HEK293T (cell line): ENCODE results near the gene CDH6.

Experiments used
- CTCF ChIA-PET: fragments of 350-600 bp; formaldehyde crosslinking; extraction: SDS; loops from one replicate; lab custom pipeline; 2021; ENCODE audit warnings: antibody characterized with exemption, inconsistent platforms; lab: Yijun Ruan, JAX
- POLR2A ChIA-PET: fragments of 350-600 bp; formaldehyde crosslinking; extraction: SDS; loops from one replicate; lab custom pipeline; 2020; ENCODE audit warnings: antibody characterized with exemption, inconsistent platforms; lab: Yijun Ruan, JAX
- DNase-seq: peaks from one replicate; pipeline ENCODE4 v3.0.0; 2012; ENCODE audit warnings: mixed read lengths; ENCODE audit errors: extremely low spot score
- ARNT ChIP-seq: fragments of 450-650 bp; IDR thresholded peaks from 2 replicates; pipeline ENCODE4 v1.6.1; 2017; ENCODE audit warnings: mild to moderate bottlenecking
- BHLHE40 ChIP-seq: fragments of 450-650 bp; IDR thresholded peaks from 2 replicates; pipeline ENCODE4 v1.6.1; 2016; ENCODE audit warnings: mild to moderate bottlenecking, moderate library complexity, borderline replicate concordance
- CTBP1 ChIP-seq: fragments of 450-650 bp; IDR thresholded peaks from 2 replicates; pipeline ENCODE4 v1.6.1; 2016; ENCODE audit warnings: borderline replicate concordance
- ELF4 ChIP-seq: fragments of 450-650 bp; IDR thresholded peaks from 2 replicates; pipeline ENCODE4 v1.6.1; 2017; ENCODE audit warnings: antibody characterized with exemption
- FOXA1 ChIP-seq: fragments of 450-650 bp; IDR thresholded peaks from 2 replicates; pipeline ENCODE4 v1.6.1; 2016; ENCODE audit warnings: mild to moderate bottlenecking
- FOXK2 ChIP-seq: fragments of 450-650 bp; IDR thresholded peaks from 2 replicates; pipeline ENCODE4 v1.6.1; 2016; ENCODE audit warnings: mild to moderate bottlenecking
- FOXM1 ChIP-seq: fragments of 450-650 bp; IDR thresholded peaks from 2 replicates; pipeline ENCODE4 v1.6.1; 2017; ENCODE audit warnings: mild to moderate bottlenecking, borderline replicate concordance
- HDGF ChIP-seq: fragments of 450-650 bp; IDR thresholded peaks from 2 replicates; pipeline ENCODE4 v1.6.1; 2017; ENCODE audit warnings: antibody characterized with exemption, borderline replicate concordance
- L3MBTL2 ChIP-seq: fragments of 450-650 bp; conservative IDR thresholded peaks from 2 replicates; pipeline ENCODE4 v1.6.1; 2016; ENCODE audit warnings: mild to moderate bottlenecking
- LEF1 ChIP-seq: fragments of 450-650 bp; IDR thresholded peaks from 2 replicates; pipeline ENCODE4 v1.6.1; 2017; ENCODE audit warnings: mild to moderate bottlenecking, borderline replicate concordance
- NFRKB ChIP-seq: fragments of 450-650 bp; IDR thresholded peaks from 2 replicates; pipeline ENCODE4 v1.6.1; 2016; ENCODE audit warnings: mild to moderate bottlenecking, moderate library complexity
- SP1 ChIP-seq: fragments of 450-650 bp; IDR thresholded peaks from 2 replicates; pipeline ENCODE4 v1.6.1; 2017
- SUZ12 ChIP-seq: fragments of 450-650 bp; IDR thresholded peaks from 2 replicates; pipeline ENCODE4 v1.6.1; 2016; ENCODE audit warnings: mild to moderate bottlenecking
- TARDBP ChIP-seq: fragments of 450-650 bp; IDR thresholded peaks from 2 replicates; pipeline ENCODE4 v1.6.1; 2016
- ZNF384 ChIP-seq: fragments of 450-650 bp; IDR thresholded peaks from 2 replicates; pipeline ENCODE4 v1.6.1; 2016
- TF ChIP-seq, protein P1 (sequence below): fragments of 450-650 bp; IDR thresholded peaks from 2 replicates; pipeline ENCODE4 v1.6.1; 2016

CDH6 gene

DNA sequence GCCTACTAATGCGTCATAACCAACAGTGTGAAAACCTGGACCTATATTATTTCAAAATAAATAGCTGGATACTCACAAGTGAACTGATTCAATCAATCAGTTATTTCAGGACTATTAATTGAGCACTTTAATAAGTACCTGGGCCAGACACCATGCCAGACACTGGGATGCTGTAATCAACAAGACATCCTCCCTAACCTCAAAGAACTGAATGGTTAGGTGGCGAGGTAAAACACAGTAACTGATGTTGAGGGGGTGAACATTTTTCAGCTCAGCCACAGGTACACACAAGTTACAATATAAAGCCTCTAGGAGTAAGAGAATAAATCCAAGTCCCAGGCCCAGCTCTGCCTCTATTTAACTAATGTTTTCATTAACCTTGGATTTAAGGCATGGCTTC is 24.0 kb downstream of the CDH6 start:
- ChIA-PET CTCF (interaction anchor here (0.5 to 1.7 kb wide), 2 partner anchors 14 to 539 kb away, joined by 3 to 5 read pairs; no protein-coding TSS in a partner anchor), POLR2A (no interaction called here)
- TF ChIP-seq TARDBP (no peak), FOXM1 (no peak), LEF1 (no peak), ZNF384 (no peak), HDGF (no peak), SUZ12 (no peak), CTBP1 (no peak), NFRKB (no peak), ARNT (no peak), BHLHE40 (no peak), ELF4 (no peak)
- DNase-seq = no peak

- TF ChIP-seq BHLHE40 = no peak
- TF ChIP-seq NFRKB = no peak
- TF ChIP-seq SP1 = no peak
- TF ChIP-seq CTBP1 = no peak
- TF ChIP-seq, protein P1, sequence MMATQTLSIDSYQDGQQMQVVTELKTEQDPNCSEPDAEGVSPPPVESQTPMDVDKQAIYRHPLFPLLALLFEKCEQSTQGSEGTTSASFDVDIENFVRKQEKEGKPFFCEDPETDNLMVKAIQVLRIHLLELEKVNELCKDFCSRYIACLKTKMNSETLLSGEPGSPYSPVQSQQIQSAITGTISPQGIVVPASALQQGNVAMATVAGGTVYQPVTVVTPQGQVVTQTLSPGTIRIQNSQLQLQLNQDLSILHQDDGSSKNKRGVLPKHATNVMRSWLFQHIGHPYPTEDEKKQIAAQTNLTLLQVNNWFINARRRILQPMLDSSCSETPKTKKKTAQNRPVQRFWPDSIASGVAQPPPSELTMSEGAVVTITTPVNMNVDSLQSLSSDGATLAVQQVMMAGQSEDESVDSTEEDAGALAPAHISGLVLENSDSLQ = no peak
- no peak for TF ChIP-seq ARNT
- TF ChIP-seq TARDBP = no peak
- no peak for TF ChIP-seq FOXA1
- no peak for TF ChIP-seq L3MBTL2
- TF ChIP-seq FOXM1 = no peak
- TF ChIP-seq FOXK2 = no peak
- no peak for TF ChIP-seq ZNF384
- TF ChIP-seq SUZ12 = no peak
- no peak for TF ChIP-seq HDGF
- TF ChIP-seq ELF4 = no peak
- no peak for TF ChIP-seq LEF1
- ChIA-PET POLR2A (no interaction called here), CTCF (interaction anchor here (1.3 kb wide), 1 partner anchor 14 kb away, joined by 4 read pairs; no protein-coding TSS in a partner anchor)
- DNase-seq = no peak
Observed at GRCh38 chr5:31218978-31219377, 25.5 kb downstream of the CDH6 start.

DNA sequence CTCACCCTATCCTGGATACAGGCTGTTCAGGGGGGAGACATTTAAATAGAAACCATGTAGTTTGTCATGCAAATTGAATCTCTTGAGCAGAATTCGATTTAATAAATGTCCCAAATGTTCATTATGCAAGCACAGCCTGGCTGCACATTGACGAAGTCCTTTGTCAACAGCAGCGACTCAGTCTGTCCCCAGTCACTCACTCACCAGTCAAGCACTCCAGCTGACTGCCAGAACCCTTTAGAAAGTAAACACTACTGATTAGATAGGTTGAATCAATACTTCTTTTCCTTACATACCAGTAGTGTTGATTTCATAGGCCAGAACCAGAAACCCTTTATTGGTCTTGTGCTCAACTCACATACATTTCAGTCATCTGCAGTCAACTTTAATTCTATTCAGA is 27.5 kb downstream of the CDH6 start:
- POLR2A ChIA-PET = no interaction called here
- no peak for DNase-seq
- CTCF ChIA-PET = no interaction called here
- TF ChIP-seq NFRKB (no peak), LEF1 (no peak), HDGF (no peak), FOXA1 (no peak), ARNT (no peak), FOXK2 (no peak), TARDBP (no peak), ELF4 (no peak), CTBP1 (no peak), ZNF384 (no peak), SP1 (no peak), SUZ12 (no peak), L3MBTL2 (no peak)
- TF ChIP-seq, protein P1 = no peak

GRCh38 chr5:31225118-31225517 is 31.6 kb downstream of the CDH6 start:
- POLR2A ChIA-PET = no interaction called here
- DNase-seq = no peak
- TF ChIP-seq SUZ12 (no peak), FOXA1 (no peak), ARNT (no peak), FOXM1 (no peak), BHLHE40 (no peak), ZNF384 (no peak)
- CTCF ChIA-PET = no interaction called here

DNA sequence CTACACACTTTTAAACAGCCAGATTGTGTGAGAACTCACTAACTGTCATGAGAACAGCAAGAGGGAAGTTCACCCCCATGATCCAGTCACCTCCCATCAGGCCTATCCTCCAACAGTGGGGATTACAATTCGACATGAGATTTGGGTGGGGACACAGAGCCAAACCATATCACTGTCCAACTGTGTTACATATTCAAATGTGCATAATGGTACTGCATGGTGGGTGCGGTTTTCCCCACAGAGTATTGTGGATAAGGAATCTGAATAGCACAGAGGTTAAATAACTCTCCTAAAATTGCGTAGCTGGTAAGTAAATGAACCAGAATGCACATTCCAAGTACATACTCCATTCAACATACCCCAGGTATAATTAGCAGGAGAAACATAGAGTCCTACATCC is 32.1 kb downstream of the CDH6 start:
- CTCF ChIA-PET = no interaction called here
- POLR2A ChIA-PET = no interaction called here
- no peak for DNase-seq
- no peak for TF ChIP-seq HDGF
- no peak for TF ChIP-seq L3MBTL2
- no peak for TF ChIP-seq ARNT
- TF ChIP-seq SUZ12 = no peak
- no peak for TF ChIP-seq ZNF384
- TF ChIP-seq TARDBP = no peak
- TF ChIP-seq, protein P1 = no peak
- no peak for TF ChIP-seq SP1
- TF ChIP-seq FOXK2 = no peak
- TF ChIP-seq LEF1 = no peak
- TF ChIP-seq BHLHE40 = no peak
- no peak for TF ChIP-seq FOXA1
- TF ChIP-seq ELF4 = no peak
- TF ChIP-seq FOXM1 = no peak
- TF ChIP-seq CTBP1 = no peak
- no peak for TF ChIP-seq NFRKB

GRCh38 chr5:31226651-31227050 is 33.2 kb downstream of the CDH6 start:
- no peak for DNase-seq
- POLR2A ChIA-PET = no interaction called here
- TF ChIP-seq TARDBP (no peak), HDGF (no peak), FOXM1 (no peak), ARNT (no peak), BHLHE40 (no peak), L3MBTL2 (no peak), ELF4 (no peak), SUZ12 (no peak), SP1 (no peak), FOXK2 (no peak), NFRKB (no peak), CTBP1 (no peak)
- TF ChIP-seq, protein P1 = no peak
- CTCF ChIA-PET = no interaction called here
